CD4-positive, alpha-beta T cell treated with Interleukin-1 beta for 1 hour (primary cell): Measurements from ENCODE around the gene CPED1.
"Not testable (repeated sequence)": the region's sequence is repeated elsewhere in the genome, so short reads cannot be mapped to it uniquely, and the experiment has no call there.

Experiments used
- DNase-seq, 2 donors: peaks; one replicate each; pipeline ENCODE4 v3.0.0-alpha.2; 2020 to 2022

The CPED1 gene

DNA sequence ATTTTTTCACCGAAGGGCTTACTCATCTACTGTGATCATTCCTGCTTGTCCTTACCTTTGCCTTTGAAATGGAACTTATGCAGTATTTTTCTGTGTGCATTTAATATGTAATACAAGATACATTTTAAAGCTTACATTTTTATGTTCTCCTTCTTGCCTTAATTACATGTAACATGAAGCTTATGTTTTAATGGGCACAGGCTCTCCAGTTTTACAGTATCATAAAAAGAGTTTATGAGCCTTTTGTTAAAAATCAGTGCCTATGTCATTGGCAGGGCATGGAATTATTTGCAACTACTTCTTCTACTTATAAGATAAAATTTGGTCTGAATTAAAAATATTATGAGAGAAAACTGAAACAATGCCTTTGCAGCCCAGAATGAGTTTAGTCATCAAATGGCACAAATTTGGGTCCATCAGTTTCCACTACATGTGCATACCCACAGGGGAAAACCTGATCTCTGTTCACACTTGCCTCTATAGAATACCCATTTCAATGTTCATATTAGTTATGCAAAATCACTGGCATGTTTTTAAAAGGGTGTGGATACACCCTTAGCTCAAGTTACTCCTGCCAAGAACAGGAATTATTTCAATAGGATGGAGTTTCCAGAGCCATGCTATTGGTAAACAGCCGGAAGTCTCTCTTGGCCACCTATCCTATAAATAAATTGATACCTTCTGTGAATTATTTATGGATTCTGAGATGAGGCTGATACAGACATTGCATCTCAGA lies 312.3 kb downstream of the CPED1 start:
- no peak for DNase-seq

DNA sequence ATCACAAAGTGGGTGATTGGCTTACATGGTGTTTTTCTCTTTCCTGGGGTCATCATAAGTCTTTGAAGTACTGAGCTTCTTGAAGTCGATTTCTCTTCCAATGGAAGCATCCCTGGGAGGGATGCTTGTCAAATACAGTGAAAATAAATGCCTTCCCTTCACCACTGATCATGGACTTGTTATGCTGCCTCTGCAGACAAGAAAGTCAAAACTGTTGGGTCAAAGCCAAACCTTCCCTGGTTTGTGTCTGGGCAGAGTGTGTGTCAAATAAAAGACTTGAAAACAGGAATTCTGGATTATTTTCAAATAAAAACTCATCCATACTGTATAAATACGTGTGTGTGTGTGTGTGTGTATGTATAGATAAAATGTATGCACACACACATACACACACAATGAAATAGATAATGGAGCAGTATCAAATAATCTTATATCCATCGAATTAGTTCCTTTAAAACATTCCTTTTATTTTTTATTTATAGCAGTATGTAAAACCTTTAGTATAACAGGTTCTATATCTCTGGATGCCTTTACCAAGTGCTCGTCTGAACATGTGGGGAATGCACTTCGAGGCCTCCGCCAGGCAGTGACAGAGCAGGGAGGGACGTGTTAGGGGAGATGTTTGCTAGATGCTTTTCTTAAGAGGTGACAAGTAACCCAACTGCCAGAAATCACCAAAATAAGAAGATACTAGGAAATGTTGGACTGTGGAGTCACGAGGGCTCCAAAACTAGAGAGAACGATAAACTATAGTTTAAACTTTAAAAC lies 313.1 kb downstream of the CPED1 start:
- DNase-seq = no peak

DNA sequence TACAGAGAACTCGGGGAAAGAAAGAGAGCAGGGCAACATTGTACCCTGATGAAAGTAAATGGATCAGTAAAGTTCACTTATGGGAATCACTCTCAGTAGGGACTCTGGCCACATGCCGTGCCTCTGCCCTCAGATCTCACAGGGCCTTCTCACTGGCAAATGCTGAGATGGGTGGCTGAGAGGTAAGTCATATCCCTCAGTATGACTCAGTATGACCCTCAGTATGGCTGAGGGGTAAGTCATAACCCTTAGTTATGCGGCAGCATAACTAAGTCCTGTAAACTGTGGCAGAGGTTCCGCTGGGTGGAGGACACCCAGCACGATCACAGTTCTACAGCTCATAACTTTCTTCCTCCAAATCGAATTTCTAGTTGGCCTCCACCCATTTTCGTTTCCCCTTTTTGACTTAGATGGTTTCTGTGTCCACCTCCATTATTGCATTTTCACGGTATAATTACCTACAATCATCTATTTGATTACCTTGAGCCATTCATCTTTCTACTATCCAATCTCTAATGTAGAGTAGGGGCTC lies 313.8 kb downstream of the CPED1 start:
- peak in 1 of 2 donors; percentile 3 for DNase-seq

DNA sequence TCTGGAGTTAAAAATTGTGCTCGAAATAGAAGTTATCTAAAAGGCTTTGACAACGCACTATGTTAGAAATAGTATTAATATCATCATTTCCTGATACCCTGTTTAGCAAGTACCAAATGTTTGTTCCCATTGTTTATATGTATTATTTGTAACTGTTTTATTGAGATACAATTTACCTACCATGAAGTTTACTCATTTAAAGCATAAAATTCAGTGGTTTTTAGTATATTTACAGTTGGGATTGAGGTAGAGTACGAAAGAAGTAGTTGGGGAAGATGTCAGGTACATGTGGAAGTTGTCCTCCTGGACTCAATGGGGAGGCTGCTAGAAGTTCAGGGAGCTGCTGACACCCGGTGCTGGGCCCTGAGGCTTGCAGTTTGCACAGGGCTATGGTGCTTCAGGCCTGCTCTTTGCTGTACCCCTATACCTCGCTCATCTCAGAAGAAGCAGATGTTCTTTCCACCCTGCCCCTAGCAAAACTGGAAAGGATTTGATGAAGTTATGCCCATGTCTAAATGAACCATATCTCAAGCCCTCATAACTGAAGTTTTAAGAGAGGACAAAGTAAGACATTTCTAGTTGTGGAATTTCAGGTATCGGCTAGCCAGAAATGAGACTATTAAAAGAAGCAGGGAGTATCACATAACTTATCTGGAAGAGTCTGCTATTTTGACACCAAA lies 315.1 kb downstream of the CPED1 start:
- no peak for DNase-seq

DNA sequence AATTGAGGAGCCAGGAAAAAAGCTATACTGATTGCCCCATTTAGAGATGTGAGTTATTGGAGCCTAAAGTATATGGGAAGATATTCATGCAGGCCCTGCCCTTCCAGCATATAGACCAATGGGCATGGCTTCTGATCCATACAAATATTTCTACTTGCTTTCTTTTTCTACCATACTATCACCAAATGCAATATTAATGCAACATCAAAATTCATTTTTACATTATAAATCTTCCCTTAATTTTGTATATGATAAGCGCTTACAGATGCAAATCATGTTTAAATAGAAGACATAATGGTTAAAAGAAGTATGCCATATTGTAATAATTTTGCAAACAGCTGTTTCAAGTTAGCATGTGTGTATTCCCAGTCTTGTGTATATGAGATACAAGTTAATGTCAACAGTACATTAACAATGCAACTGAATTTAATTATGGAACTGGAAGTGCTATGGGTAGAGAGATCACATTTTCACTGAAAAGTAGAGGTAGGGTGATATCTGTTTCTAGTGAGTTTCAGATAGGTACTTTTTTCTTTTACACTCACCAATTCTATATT lies 315.7 kb downstream of the CPED1 start:
- no peak for DNase-seq

DNA sequence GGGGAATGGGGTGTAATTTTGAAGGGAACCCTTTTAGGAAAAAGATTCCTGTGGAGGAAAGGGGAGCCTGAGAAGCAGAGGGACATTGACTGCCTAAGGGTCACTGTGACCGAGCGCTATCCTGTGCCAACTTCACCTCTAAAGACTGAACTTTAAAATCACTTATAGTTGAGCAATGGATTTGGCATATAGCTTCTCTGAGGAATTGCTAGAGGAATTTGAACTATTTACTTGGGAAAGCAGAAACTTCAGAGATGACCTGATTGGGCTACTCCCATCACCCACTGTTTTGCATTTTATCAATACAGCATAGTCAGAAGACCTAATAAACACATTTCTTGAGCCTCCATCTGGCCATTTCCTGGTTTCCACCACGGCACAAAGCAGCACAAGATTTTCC lies 316.6 kb downstream of the CPED1 start:
- no peak for DNase-seq

DNA sequence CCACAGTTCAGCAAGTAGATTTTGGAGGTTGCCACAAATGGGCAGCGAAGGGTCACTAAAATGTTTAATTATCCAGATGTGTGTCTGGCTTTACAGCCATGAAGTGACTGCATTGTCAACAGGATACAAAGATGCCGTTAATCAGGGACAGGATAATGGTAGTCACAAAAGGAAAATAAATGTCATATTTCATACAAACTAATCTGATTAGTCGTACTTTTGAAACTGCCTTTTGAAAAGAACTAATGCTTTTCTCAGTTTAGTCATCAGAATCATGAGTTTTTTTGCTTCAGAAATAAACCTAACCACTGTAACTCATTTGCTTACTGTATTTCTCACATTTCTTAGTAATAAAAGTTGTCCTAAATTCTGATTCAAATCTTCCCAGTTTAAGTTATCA lies 318.1 kb downstream of the CPED1 start:
- no peak for DNase-seq

DNA sequence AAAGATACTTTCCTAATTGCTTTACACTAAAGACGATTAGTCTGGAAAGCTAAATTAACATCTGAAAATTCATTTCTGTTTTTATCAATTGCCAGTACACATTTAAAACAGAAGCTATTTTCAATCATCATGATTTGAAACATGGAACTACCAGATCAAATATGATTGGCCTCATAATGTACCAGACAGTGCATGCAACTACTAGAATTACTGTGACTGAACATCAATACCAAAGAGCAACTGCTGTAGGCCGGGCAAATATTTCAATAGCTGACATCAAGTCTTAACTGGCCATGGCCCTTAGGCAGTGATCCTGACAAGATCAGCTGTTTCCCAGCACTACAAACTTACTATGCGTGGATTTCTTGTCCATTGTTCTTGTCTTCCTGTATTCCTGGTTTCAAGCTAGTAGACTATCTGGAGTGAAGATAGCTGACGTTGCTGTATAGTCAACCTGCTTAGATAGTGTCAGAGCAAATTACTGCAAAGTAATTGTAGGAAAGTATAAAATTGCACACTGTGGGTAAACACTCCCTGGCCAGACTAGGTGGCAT lies 318.6 kb downstream of the CPED1 start:
- DNase-seq = no peak

DNA sequence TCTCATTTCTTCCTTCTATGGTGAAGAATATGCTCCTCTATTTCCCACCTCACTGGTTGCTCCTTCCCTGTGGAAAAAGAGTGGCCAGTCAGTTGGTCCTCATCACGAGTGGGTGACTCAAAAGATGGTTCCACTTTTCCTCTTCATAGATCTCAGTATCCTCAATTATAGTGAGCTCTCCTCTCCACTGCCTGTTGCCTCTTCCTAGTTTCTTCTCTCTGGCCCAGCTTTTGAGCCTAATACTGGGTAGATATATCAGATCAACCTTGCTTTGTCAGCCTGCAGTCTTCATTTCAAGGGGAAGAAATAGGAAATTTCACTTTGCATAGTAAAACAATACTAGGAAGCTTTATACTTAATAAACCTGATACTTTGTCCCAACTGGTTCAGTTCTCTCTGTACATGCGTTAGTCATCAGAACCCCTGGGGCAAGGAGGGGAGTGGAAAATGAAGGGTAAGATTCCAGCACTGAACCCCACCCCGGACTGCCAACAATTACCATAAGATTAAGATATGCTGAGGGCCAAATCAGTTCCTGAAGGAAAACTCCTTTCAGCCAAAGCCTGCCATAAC lies 324.8 kb downstream of the CPED1 start:
- DNase-seq = no peak

DNA sequence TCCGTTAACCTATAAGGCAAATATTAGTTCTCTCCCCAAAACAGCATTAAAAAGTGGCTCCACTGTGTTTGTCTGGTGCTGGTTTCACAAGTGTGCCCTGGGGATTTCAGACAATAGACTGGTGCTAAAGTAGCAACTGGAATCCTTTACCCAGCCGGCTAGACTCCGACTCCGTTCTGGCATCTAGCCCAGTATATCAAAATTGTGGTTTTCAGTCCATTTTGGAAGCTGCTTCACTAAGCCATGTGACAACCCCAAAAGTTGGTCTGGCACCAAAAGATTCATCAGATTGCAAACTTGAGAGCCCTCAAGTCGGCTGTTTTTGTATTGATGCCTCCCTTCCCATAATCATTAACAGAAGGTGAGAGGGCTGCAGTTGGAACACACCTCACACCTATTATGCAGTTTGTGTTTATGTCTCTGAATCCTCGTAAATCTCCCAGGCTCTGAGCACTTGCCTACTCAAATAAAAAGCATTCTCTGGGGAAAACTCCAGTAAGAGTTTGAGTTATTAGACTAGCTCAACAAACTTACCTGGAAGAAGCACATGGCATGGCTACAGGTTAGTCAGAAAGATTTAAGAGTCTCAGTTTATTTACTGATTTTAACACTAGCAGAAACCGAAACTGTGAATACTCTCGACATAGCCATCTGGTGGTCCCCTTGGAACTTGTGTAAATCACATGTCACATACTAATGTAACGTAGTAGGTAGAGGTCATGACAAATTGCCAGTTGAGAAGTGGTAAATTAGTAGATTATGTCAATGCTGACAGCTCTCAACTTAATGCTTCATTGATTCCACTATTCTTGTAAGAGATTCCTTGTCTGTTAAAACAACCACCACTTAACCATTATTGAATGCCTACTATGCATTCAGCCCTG lies 325.5 kb downstream of the CPED1 start:
- DNase-seq = no peak

DNA sequence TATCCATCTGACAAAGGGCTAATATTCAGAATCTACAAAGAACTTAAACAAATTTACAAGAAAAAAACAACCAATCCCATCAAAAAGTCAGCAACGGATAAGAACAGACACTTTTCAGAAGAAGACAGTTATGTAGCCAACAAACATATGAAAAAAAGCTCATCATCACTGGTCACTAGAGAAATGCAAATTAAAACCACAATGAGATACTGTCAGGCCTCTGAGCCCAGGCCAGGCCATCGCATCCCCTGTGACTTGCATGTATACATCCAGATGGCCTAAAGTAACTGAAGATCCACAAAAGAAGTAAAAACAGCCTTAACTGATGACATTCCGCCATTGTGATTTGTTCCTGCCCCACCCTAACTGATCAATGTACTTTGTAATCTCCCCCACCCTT lies 326.7 kb downstream of the CPED1 start:
- not testable (repeated sequence) for DNase-seq

DNA sequence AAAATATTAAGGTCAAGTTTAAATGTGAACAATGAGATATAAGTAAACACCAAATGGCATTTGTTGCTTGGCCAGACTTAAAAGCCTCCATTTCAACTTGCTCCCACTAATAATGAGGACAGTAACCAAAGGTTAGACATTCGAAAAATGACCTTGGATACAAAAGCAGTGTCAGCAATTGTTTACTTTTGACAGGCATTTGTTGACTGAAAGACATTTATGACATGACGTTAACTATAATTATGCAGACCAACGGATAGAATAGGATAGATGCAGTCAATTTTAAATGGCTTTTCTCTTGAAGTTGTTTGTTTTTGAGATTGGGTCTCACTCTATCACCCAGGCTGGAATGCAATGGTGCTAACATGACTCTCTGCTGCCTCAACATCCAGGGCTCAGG lies 333.9 kb downstream of the CPED1 start:
- no peak for DNase-seq

DNA sequence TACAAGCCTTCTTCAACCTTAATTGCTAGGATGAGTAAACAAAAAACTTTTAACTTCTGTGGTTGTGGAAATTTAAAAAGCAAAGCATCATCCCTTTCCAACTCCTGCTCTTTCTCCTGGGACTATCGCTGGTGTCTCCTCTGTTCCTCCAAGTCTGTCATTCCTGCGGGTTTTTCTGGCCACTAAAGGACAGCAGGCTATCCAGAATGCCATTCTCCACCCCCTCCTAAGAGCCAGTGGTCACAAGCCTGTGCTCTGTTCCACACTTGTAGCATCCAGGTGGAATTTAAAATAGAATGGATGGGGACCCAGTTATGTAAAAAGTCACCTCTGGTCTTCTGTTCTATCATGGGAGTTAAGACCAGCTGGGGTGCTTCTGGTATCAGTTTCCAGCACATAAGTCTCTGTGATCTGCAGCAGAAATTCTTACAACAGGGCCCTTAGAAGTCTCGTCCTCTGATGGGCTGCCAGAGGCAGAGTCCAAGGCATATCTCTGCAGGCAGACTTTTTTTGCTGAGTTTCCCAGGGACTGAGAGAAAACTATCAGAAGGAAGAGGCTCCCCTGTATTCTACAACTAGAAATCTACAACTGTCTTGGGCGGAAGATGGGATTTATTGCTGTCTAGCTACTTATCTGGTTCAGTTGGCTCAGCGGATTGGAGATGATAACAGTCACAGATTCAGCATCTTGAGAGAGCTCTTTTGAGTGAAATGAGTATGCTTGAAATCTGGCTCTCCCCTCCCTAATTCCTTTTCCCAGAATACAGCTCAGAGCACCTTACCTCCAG lies 335.2 kb downstream of the CPED1 start:
- DNase-seq = no peak

DNA sequence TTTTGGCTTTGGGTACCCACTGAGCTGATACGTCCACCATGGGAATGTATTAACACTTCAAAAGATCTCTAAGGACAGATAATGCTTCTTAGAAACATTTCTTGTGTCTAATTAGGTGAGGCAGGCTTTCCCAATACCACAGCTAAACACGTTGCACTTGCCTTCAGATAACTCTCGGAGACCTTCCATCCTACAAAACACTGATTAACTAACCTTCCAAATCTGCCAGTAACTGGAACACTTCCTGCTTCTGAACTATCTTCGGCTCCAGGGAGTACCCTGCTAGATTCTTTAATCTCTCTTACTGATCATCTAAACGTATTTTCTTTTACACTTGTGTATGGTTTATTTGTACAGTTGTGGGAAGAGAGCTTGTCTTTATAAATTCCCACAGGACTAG lies 339.2 kb downstream of the CPED1 start:
- DNase-seq = no peak

DNA sequence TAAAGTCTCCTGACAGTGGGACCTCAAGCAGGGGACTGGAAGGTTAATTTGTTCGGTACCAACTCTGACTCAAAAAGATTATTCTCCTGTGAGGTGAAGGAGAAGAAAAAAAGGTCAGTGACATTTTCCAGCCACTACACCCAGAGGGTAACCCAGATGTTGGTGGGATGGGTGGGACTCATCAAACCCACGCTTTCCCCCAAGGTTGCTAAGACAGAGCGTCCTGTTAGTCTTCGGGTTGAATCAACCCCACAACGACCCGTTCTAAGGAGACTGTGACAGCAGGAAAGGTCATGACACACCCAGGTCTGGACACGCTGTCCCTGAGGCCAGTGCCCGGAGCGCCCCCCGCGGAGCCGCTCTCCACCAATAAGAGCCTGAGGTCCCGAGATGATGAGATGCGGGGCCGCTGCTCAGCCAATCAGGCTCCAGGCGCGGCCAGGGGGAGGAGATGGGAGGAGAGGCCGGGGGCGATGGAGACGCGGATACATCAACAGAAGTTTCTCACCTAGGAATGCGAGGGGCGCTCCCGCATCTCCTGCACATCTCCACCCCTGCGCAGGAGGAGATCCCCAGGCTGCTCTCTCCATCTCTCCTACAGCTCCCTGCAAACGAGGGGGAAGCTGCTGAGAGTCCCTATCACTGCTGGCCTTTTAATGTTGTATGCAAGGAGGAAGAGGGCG lies 340.1 kb downstream of the CPED1 start, which contains the start of gene WNT16:
TSS of gene WNT16 (plus strand) at position 493 of the 683 bp plus-strand sequence. CDS start 293 bp downstream, outside the sequence.
- DNase-seq = no peak

DNA sequence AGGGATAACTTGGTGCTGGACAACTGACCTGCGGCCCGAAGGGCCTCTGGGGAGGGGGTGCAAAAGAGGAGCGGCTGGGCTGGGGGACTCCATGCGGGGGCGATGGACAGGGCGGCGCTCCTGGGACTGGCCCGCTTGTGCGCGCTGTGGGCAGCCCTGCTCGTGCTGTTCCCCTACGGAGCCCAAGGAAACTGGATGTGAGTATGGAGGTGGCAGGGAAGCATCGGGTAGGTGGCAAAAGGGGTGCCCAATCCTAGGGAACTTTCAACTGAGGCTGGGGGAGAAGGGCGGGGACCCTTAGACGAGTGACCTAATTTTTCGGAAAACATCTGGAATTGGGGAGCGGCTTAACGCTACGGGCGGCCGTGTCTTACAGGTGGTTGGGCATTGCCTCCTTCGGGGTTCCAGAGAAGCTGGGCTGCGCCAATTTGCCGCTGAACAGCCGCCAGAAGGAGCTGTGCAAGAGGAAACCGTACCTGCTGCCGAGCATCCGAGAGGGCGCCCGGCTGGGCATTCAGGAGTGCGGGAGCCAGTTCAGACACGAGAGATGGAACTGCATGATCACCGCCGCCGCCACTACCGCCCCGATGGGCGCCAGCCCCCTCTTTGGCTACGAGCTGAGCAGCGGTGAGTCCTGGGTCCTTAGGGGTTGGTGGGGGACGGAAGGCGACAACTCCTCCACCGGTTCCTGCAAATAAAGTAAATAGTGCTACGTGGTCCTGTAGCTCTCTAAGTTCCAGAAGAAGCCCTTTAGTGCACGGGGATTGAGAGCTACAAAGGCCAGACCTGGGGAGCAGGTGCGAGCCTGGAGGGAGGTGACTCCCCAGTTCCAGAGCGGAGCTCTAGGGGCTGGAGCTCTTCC lies 340.9 kb downstream of the CPED1 start:
- peak in 1 of 2 donors; percentile 15 for DNase-seq

DNA sequence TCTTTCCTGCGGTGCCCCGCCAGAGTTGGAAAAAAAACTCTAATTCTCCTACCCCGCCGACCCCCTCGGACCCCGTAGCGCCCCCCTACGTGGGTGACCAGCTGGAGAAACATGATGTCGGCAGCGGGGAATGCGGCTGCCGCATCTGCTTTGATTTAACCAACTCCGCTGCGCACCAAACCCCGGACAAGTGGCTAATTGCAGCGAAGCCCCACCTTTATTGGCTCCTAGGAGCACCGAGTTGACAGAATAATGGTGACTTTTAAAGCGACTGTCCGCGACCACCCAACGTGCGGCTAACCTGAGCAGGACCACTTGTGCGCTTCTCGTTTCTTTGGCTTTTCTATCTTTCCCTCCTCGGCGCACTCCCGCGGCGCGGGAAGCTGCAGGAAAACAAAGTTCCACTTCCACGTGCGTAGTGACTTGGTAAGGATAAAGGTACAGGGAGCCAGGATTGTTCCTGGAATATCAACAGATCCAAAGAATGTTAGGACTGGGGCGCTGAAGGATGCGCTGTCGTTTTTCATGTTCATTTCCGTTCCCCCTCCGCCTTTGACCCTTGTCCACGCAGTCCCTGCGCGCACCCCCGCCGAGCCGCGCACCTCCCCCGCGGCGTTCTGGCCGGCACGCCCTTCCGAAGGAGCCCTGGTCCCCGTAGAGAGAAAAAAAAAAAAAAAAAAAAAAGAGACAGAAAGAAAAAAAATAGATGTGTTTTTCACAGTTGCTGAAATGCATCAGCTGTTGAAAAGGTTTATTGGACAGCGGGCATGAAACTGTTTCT lies 341.7 kb downstream of the CPED1 start:
- DNase-seq = no peak

DNA sequence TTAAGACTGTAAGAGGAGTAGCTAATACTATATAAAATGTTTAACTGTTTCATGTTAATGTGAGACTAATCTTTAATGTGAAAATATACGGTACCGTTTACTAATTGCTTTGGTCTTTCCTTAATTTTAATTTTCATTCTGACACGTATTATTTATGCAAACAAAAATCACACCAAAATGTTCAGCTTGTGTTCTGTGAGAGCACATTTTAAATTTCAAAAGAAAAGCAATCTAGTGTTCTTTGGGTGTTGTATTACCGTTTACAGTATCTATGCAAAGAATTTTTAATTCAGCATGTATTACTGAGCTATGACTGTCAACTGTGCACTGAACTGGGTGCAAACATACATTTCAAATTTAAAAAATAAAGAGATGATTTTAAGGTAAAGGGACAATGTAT lies 342.5 kb downstream of the CPED1 start:
- no peak for DNase-seq
